IMR-90 (cell line): ENCODE results near the gene FLRT1. TPM values are rescaled to one million over a fixed set of nuclear protein-coding genes. Genes with fewer than 3 reads are reported as not detected.

Experiments
- ATAC-seq: fragments of 200-7000 bp; cut with Tn5 transposase; 2 replicates; pipeline ENCODE4 v1.9.1; 2020; ENCODE audit warnings: low read depth, mild to moderate bottlenecking, moderate library complexity
- BruUV-seq: library from RNA; stranded (reverse); fragments of 400-500 nt; replicated peaks from 2 replicates; lab custom pipeline; 2021; lab: Mats Ljungman, UMichigan
- CTCF ChIA-PET: fragments of 300-600 bp; formaldehyde crosslinking; extraction: SDS; loops from one replicate; lab custom pipeline; 2021; ENCODE audit warnings: antibody characterized with exemption; lab: Yijun Ruan, JAX
- POLR2A ChIA-PET: fragments of 300-600 bp; sonication (Branson Sonifier 250); formaldehyde crosslinking; loops from one replicate; lab custom pipeline; 2022; ENCODE audit warnings: antibody characterized with exemption; ENCODE audit not compliant: unreplicated experiment; lab: Charles Lee
- DNase-seq: peaks from one replicate; pipeline ENCODE4 v3.0.0; 2013
- H2AFZ ChIP-seq: replicated peaks from 2 replicates; pipeline ENCODE3; 2013; ENCODE audit warnings: low read length, mild to moderate bottlenecking; ENCODE audit not compliant: poor library complexity
- H2AK5ac ChIP-seq: 2 replicates; pipeline ENCODE4 v1.6.1; 2013; ENCODE audit warnings: low read depth, low read length, inconsistent platforms
- H2AK9ac ChIP-seq: replicated peaks from 2 replicates; pipeline ENCODE3; 2013; ENCODE audit warnings: mild to moderate bottlenecking, low read depth, low read length, moderate library complexity; ENCODE audit not compliant: poor library complexity
- H2BK120ac ChIP-seq: 2 replicates; pipeline ENCODE4 v1.6.1; 2013; ENCODE audit warnings: low read depth, low read length, inconsistent platforms
- H2BK15ac ChIP-seq: 3 replicates; pipeline ENCODE4 v1.6.1; 2013; ENCODE audit warnings: low read depth, low read length, inconsistent platforms
- H2BK20ac ChIP-seq: 2 replicates; pipeline ENCODE4 v1.6.1; 2013; ENCODE audit warnings: low read depth, mild to moderate bottlenecking, inconsistent platforms, low read length, moderate library complexity
- H2BK5ac ChIP-seq: 2 replicates; pipeline ENCODE4 v1.6.1; 2013; ENCODE audit warnings: mild to moderate bottlenecking, low read depth, low read length, inconsistent platforms; ENCODE audit not compliant: poor library complexity, severe bottlenecking
- H3K14ac ChIP-seq: replicated peaks from 2 replicates; pipeline ENCODE4 v1.6.1; 2013; ENCODE audit warnings: low read depth, low read length, inconsistent platforms
- H3K18ac ChIP-seq: 2 replicates; pipeline ENCODE4 v1.6.1; 2013; ENCODE audit warnings: low read depth, low read length, control low read depth
- H3K23ac ChIP-seq: 2 replicates; pipeline ENCODE4 v1.6.1; 2013; ENCODE audit warnings: low read depth, low read length, inconsistent platforms
- H3K27ac ChIP-seq: 2 replicates; pipeline ENCODE4 v1.5.1; 2013; ENCODE audit warnings: mild to moderate bottlenecking, control low read depth, low read length; ENCODE audit not compliant: insufficient read depth
- H3K27me3 ChIP-seq: 2 replicates; pipeline ENCODE4 v1.6.1; 2013; ENCODE audit warnings: low read length; ENCODE audit not compliant: control insufficient read depth, insufficient read depth
- H3K36me3 ChIP-seq: 2 replicates; pipeline ENCODE4 v1.6.1; 2013; ENCODE audit warnings: low read length, mixed read lengths; ENCODE audit not compliant: control insufficient read depth, insufficient read depth
- H3K4ac ChIP-seq: 2 replicates; pipeline ENCODE4 v1.6.1; 2013; ENCODE audit warnings: low read depth, low read length, inconsistent platforms
- H3K4me1 ChIP-seq: 2 replicates; pipeline ENCODE4 v1.6.1; 2013; ENCODE audit warnings: low read length, mixed read lengths; ENCODE audit not compliant: control insufficient read depth, insufficient read depth
- H3K4me2 ChIP-seq: 2 replicates; pipeline ENCODE4 v1.6.1; 2013; ENCODE audit warnings: low read depth, mild to moderate bottlenecking, control low read depth, low read length, moderate library complexity
- H3K4me3 ChIP-seq: 2 replicates; pipeline ENCODE4 v1.5.1; 2013; ENCODE audit warnings: low read depth, mild to moderate bottlenecking, control low read depth, low read length, moderate library complexity; ENCODE audit not compliant: insufficient read depth
- H3K56ac ChIP-seq: 2 replicates; pipeline ENCODE4 v1.6.1; 2013; ENCODE audit warnings: low read length, inconsistent platforms; ENCODE audit not compliant: insufficient read depth; ENCODE audit errors: extremely low read depth
- H3K79me1 ChIP-seq, 2 experiments: 2 replicates each; pipeline ENCODE4 v1.6.1; 2013; ENCODE audit warnings: low read length in 2 of 2, inconsistent platforms in 1 of 2, low read depth in 1 of 2
- H3K9ac ChIP-seq: 2 replicates; pipeline ENCODE4 v1.6.1; 2013; ENCODE audit warnings: low read depth, low read length, control low read depth
- H3K9me1 ChIP-seq: 2 replicates; pipeline ENCODE4 v1.6.1; 2013; ENCODE audit warnings: low read length, inconsistent platforms; ENCODE audit not compliant: insufficient read depth
- H3K9me3 ChIP-seq: 2 replicates; pipeline ENCODE4 v1.6.1; 2013; ENCODE audit warnings: low read length; ENCODE audit not compliant: control insufficient read depth, insufficient read depth
- H4K20me1 ChIP-seq: 2 replicates; pipeline ENCODE4 v1.6.1; 2013; ENCODE audit warnings: low read length, inconsistent platforms; ENCODE audit not compliant: insufficient read depth
- H4K5ac ChIP-seq: 2 replicates; pipeline ENCODE4 v1.6.1; 2013; ENCODE audit warnings: mild to moderate bottlenecking, low read depth, low read length, control low read depth
- H4K8ac ChIP-seq, 2 experiments: 2 replicates each; pipeline ENCODE4 v1.6.1; 2013; ENCODE audit warnings: low read depth in 2 of 2, low read length in 2 of 2, control low read depth in 1 of 2, inconsistent platforms in 1 of 2
- H4K91ac ChIP-seq: 2 replicates; pipeline ENCODE4 v1.6.1; 2013; ENCODE audit warnings: low read depth, low read length, inconsistent platforms; ENCODE audit not compliant: insufficient read depth
- BHLHE40 ChIP-seq: fragments of 150-350 bp; IDR thresholded peaks from 2 replicates; pipeline ENCODE4 v1.6.1; 2016; ENCODE audit warnings: mild to moderate bottlenecking, low read depth, low read length
- ELK1 ChIP-seq: fragments of 150-350 bp; IDR thresholded peaks from 2 replicates; pipeline ENCODE4 v1.6.1; 2016; ENCODE audit warnings: low read depth, mild to moderate bottlenecking, low read length, moderate library complexity, borderline replicate concordance
- MAFK ChIP-seq: IDR thresholded peaks from 2 replicates; pipeline ENCODE4 v1.6.1; 2012; ENCODE audit warnings: low read depth, low read length, improper control_type of control experiment
- MAZ ChIP-seq: IDR thresholded peaks from 2 replicates; pipeline ENCODE4 v1.6.1; 2012; ENCODE audit warnings: low read depth, mild to moderate bottlenecking, low read length, improper control_type of control experiment, moderate library complexity, borderline replicate concordance
- MXI1 ChIP-seq: IDR thresholded peaks from 2 replicates; pipeline ENCODE4 v1.6.1; 2012; ENCODE audit warnings: low read depth, mild to moderate bottlenecking, low read length, moderate library complexity, borderline replicate concordance
- NFE2L2 ChIP-seq: fragments of 150-350 bp; IDR thresholded peaks from 2 replicates; pipeline ENCODE4 v1.6.1; 2016; ENCODE audit warnings: low read depth, mild to moderate bottlenecking, low read length
- POLR2A ChIP-seq: IDR thresholded peaks from 2 replicates; pipeline ENCODE4 v1.6.1; 2012; ENCODE audit warnings: mild to moderate bottlenecking, low read depth, low read length
- RAD21 ChIP-seq: IDR thresholded peaks from 2 replicates; pipeline ENCODE4 v1.6.1; 2012; ENCODE audit warnings: low read length, improper control_type of control experiment
- RCOR1 ChIP-seq: IDR thresholded peaks from 2 replicates; pipeline ENCODE4 v1.6.1; 2012; ENCODE audit warnings: mild to moderate bottlenecking, low read length, improper control_type of control experiment; ENCODE audit not compliant: insufficient replicate concordance
- RFX5 ChIP-seq: IDR thresholded peaks from 2 replicates; pipeline ENCODE4 v1.8.0; 2012; ENCODE audit warnings: low read depth, mild to moderate bottlenecking, low read length, moderate library complexity
- WGBS, 2 experiments: methylation state at CpG; one replicate each; pipeline versions ENCODE4 v1.1.5 to v1.1.7; 2013; ENCODE audit warnings: missing lambda C conversion rate in 2 of 2; ENCODE audit not compliant: insufficient read length in 1 of 2; ENCODE audit errors: extremely low coverage in 2 of 2; 5-methylcytosine and 5-hydroxymethylcytosine counted together
- dilution Hi-C: fragments of 300-500 bp; cut with HindIII; formaldehyde crosslinking; loops from one replicate; pipeline ENCODE4 v1.14.3; 2018; ENCODE audit warnings: low sequenced_read_pairs; ENCODE audit not compliant: unreplicated experiment
- in situ Hi-C: fragments of 300-500 bp; cut with MboI; formaldehyde crosslinking; loops from 3 replicates; pipeline ENCODE4 v1.14.3; 2019; ENCODE audit warnings: low sequenced_read_pairs, inconsistent platforms, mixed read lengths
- intact Hi-C: fragments of 100-400 bp; cut with micrococcal nuclease; formaldehyde crosslinking; loops from 2 replicates; pipeline ENCODE4 v1.10.0; 2022
- polyA plus RNA-seq, 3 experiments: library from polyadenylated mRNA; depleted of rRNA; stranded (reverse); fragments of >200 nt; gene quantifications; 2 replicates each; pipeline ENCODE4 v1.2.3, GENCODE V29; 2012; ENCODE audit warnings: low replicate concordance in 1 of 3
- total RNA-seq: library from RNA; depleted of rRNA; stranded (reverse); fragments of >200 nt; gene quantifications from 2 replicates; pipeline ENCODE4 v1.2.3, GENCODE V29; 2012
- TF ChIP-seq, protein P1 (sequence below): fragments of 150-350 bp; IDR thresholded peaks from 2 replicates; pipeline ENCODE4 v1.6.1; 2017; ENCODE audit warnings: mild to moderate bottlenecking, antibody characterized with exemption, low read length, low read depth

Gene FLRT1
- total and polyA plus RNA-seq, 2 of the 4 experiments (the other 2 are of a cell fraction), result under 0.01 to 0.07 TPM

DNA sequence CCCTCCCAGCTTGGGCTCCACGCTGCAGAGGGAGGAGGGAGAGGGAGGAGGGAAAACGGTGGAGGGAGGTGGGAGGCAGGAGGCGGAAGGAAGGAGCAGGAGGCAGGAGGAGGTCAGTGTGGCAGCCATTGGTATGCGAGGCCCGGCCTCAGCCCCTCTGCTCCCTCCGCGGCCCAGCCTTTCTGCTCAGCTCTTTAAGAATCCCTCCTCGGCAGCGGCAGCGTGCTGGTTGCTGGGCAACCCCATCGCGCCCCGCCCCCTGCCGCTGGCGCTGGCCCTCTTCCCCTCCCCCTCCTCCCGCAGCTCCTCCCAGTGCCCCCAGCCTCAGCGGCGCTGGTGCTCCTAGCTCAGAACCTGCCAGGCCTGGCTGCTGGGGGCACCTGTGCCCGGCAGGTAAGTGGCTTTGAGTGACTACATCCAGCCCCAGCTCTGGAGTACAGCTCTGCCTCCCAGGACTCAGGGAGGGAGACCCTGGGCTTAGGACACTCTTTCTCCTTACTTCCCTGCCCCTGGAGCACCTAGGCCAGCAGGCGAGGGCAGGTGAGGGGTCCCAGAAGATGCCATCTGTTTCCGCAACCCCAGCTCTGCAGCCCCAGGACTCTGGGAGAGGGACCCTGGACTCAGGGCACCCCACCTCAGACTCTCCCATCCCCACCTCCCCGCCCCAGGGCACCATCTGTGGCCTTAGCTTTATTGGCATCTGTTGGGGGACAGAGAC lies 7.2 kb upstream of the FLRT1 start (continued):
- TF ChIP-seq, protein P1, sequence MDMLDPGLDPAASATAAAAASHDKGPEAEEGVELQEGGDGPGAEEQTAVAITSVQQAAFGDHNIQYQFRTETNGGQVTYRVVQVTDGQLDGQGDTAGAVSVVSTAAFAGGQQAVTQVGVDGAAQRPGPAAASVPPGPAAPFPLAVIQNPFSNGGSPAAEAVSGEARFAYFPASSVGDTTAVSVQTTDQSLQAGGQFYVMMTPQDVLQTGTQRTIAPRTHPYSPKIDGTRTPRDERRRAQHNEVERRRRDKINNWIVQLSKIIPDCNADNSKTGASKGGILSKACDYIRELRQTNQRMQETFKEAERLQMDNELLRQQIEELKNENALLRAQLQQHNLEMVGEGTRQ, result no peak

- DNase-seq (no peak), ATAC-seq (no peak)
- Histone ChIP-seq H2BK120ac (no peak overlapping the region), H3K9me1 (peaks cover 3% of the 10 kb centered on the region; the same call in 1 of the 2 replicates), H4K91ac (no peak overlapping the region), H2BK5ac (no peak overlapping the region), H3K9ac (no peak overlapping the region), H3K23ac (no peak overlapping the region), H3K4me2 (no peak overlapping the region), H3K9me3 (no peaks in the 10 kb centered on the region), H3K4me1 (peaks cover 10% of the 10 kb centered on the region; the same call in 1 of the 2 replicates), H2AK5ac (no peak overlapping the region), H3K27ac (no peak overlapping the region), H3K79me1 (no peaks in the 10 kb centered on the region), H3K4me3 (no peak overlapping the region), H4K5ac (no peak overlapping the region), H2BK20ac (no peak overlapping the region), H3K14ac (no peak overlapping the region), H2BK15ac (no peak overlapping the region), H3K27me3 (peaks cover 9% of the 10 kb centered on the region), H3K56ac (no peak overlapping the region), H3K36me3 (no peaks in the 10 kb centered on the region), H4K8ac (no peak overlapping the region), H3K18ac (no peak overlapping the region), H4K20me1 (peaks cover 10% of the 10 kb centered on the region), H2AK9ac (no peak overlapping the region), H2AFZ (no peak overlapping the region), H3K4ac (no peak overlapping the region)
- 60% methylated on average over 5 of the region's 8 CpGs; no CpG with 5 or more reads in 1 of the 2 experiments for WGBS, 2 experiments
- in situ Hi-C loops, result no loop called here
- dilution Hi-C loops, result no loop called here
- intact Hi-C loops, result no loop called here
- ChIA-PET CTCF (no interaction called here), POLR2A (no interaction called here)
- no TSS peak for BruUV-seq
- TF ChIP-seq ELK1, result no peak
- TF ChIP-seq RFX5, result no peak
- TF ChIP-seq POLR2A, result no peak
- TF ChIP-seq, protein P1, result no peak
- no peak for TF ChIP-seq MXI1
- no peak for TF ChIP-seq RCOR1
- TF ChIP-seq RAD21, result no peak
- TF ChIP-seq BHLHE40, result no peak
- TF ChIP-seq NFE2L2, result no peak
- TF ChIP-seq MAFK, result no peak
- no peak for TF ChIP-seq MAZ
Measured at GRCh38 chr11:64029773-64030172, 6.0 kb upstream of the FLRT1 start.
